ENCODE measurements around the gene NRG3. TPM values are rescaled to one million over a fixed set of nuclear protein-coding genes. Genes with fewer than 3 reads are reported as not detected.

The NRG3 gene
- total RNA-seq, 1 donor = not detected

DNA sequence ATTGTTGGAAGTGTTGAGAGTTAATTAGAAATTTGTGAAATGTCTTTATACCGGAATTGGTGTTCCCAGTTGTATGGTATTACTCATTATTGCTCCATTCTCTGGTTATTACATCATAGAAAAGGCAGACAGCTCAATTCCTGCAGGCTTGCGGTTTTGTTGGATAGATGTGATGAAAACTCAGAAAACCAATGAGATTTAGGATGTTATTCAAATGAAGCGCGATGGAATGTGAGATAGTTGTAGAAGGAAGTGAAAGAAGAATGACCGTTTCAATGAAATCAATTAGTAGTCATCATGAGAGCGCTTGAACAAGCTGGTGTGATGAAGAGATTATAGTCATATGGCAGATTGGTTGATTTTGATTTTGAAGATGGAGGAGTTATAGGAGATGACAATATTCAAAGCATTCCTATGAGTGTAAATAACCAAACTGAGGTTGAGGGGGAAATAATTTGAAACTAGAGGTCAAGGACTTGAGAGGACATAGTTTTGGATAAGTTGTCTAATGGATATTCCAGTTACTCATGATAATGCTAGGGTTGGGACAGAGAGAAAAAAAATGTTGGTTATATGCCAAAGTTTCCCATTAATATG, 991.5 kb downstream of the NRG3 start:
- no peak for DNase-seq (ENCODE audit: low read depth in 2 of 3, low spot score in 2 of 3)

DNA sequence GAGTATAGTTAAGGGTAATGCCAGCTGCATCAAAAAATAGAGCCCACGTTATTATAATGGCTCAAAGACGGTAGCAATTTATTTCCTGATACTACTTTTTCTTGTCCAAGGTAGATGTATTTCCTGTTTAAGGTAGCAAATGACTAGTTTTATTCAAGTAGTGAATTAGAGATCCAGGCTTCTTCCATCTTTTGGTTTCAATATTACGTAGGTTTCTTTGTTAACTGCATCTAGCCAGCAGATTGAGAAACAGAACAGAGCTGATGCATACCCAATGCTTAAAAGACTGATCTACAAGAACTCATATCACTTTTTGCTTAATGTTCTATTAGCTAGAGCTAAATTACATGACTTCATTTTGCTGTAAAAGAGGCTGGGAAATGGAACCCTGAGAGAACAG, 992.1 kb downstream of the NRG3 start:
- no peak for DNase-seq (ENCODE audit: low read depth in 2 of 3, low spot score in 2 of 3)

DNA sequence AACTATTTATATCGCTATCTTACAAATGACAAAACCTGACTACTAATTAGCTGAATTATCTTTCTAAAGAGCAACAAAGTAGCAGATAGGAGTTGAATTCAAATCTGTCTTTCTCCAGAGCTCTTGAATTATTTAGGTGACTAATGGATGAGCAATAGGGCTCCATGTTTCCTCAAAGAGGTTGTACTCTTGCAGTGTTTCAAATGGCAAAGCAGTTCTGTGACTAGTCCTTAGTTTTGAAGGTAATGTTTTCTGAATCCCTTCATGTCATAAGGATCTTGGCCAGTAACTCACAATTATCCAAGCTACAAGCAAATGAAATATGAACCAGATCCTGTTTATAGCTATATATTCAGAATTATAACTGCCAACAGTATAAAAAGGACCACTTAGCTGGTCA, 999.7 kb downstream of the NRG3 start:
- no peak for DNase-seq (ENCODE audit: low read depth in 2 of 3, low spot score in 2 of 3)

DNA sequence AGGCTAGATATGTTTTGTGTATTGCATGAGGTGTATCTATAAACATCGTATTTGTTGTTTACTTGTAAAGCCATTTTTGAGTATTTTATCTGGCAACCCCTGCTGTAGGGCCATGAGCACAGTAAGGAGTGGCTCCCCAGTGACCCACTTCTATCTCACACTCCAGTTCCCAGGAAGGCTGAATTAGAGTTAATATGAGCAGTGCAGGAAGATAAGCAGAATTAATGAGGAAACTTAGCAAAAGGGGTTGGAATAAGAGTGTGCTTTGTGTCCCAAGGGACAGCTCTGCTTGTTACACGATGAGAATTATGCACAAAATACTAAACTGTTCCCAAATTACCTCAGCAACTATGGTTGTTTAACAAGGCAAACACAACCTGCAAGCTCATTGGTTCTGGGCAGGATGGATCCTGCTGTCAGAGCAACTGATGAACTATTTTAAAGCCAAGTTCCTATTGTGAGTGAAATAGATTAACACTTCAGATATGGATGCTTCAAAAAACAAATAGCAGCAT, 1005.8 kb downstream of the NRG3 start:
- no peak for DNase-seq (ENCODE audit: low read depth in 2 of 3, low spot score in 2 of 3)

DNA sequence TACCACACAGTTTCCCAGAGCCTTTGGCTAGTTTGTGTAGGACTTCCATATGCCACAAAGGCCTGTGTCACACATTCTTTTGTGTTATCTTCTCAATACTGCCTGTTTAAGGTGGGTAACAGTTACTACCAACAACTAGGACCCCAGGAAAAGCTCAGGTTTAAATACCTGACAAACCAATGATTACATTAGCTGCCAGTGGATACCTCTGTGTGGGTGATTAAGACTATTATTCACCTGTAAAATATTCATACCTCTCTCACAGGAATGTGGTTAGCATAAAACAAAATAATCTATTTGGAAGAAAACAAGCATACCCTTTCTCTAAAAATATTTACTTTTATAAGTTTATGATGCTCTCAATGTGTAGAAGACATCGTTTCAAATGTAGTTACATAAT, 1007.7 kb downstream of the NRG3 start:
- no peak for DNase-seq (ENCODE audit: low read depth in 2 of 3, low spot score in 2 of 3)

DNA sequence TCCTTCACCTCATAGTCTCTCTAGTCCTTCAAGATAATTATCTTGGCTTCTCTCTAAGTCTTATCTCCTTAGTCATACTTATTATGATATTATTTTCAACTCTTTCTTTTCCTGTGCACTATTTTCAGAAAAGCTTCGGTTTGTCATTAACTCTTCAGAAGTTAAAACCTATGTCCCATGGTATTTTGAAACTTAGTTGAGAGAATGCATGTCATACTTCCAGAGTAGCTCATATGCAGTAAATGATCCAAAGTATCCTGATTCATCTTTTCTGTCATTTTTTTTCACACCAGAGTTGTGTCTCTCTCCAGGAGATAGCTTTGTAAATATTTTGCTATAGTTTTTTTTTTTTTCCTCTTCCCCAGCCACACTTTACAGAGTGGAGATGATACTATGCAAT, 1008.6 kb downstream of the NRG3 start:
- DNase-seq (ENCODE audit: low read depth in 2 of 3, low spot score in 2 of 3) = no peak

DNA sequence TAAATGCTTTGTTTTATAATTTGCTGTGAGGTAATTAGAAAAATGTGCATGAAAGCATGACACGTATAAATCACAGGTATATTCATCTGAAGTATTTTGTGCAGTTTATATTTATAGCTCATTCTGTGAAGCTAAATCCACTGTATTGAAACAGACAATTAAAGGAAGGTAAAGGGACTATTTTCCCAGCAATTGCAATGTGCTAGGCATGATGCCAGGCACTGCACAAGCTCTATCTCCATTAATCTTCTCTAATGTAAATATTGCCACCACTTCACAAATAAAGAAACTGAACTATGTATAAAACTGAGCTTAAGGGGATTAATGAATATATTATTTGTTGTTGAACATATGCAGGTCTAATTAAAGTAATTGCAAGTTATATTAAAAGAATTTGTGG, 1012.5 kb downstream of the NRG3 start:
- DNase-seq (ENCODE audit: low read depth in 2 of 3, low spot score in 2 of 3) = no peak

DNA sequence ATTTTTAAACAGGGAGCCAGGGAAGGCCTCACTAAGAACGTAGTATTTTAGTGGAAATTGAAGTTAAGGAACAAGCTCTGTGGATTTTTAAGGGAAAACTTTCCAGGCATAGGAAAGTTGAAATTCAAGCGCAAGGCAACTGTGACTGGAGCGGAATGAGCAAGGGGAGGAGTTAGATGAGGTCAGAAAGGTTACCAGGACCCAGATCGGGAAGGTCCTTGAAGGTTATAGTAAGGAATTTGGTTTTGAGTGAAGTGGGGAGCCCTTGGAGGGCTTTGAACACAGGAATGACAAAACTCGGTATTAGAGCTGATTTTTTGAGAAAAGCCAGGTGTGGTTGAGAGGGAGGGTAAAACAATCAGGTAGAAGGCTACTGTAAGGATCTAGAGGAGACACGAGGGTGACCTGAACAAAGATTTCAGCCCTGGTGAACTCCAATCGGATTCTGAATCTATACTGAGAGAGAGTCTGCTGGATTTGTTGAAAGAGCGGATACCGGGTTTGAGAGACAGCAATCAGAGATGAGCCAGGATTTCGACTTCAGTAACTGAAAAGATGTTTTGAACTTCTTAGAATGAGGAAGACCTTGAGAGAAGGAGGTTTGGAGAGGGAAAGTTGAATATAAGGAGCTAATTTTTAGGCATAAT, 1013.9 kb downstream of the NRG3 start:
- no peak for DNase-seq (ENCODE audit: low read depth in 2 of 3, low spot score in 2 of 3)

DNA sequence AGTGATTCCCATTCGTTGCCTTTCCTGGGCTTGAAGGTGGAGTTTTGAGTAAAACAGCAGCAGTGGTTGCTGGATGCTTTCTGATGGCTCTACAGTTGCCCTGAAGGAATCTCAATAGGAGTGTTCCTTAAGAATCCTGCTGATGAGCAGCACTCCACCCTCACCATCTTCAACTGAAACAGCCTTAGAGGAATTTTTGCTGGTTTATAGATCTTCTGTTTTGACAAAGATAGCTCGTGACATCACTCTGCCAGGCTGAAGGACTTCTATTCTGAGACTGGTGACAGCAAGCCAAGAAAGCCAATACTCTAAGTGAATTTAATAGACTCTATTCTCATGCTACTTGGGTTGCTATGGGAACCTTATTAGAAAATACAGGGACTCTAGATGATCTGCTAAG, 1014.7 kb downstream of the NRG3 start:
- no peak for DNase-seq (ENCODE audit: low read depth in 2 of 3, low spot score in 2 of 3)

DNA sequence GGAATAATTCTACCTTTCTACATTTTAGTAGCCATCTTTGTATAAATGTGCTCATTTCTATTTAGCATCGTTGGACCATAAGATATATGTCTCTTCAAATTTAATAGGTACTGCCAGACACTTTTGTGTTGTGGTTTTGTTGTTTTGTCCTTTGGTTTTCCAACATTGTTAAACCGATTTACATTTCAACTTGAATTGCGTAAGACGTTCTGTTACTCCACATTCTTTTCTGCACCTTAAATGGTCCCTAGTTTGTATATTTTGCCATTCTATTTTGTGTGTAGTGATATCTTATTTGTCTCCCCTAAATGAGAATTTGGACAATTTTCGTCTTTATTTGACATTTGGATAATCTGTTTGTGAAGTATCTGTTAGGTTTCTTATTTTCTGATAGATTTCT, 1015.6 kb downstream of the NRG3 start:
- no peak for DNase-seq (ENCODE audit: low read depth in 2 of 3, low spot score in 2 of 3)

DNA sequence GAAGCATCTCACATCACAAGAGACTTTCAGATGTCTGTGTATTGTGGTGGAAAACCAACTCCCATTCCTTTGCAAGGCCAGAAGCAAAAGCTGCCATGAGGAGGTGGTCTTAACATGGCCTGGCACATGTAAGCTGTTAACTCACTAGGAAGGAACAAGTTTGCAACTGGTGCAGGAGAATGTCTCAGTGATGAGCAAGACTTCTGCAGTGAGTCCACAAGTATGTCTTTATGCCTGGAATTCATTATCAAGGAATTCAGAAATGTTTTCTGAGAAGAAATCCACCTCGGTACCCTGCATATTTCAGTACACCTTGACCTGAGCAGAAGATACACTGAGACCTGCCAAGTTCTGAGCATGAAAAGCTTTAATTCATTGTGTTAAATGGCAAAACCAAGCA, 1033.1 kb downstream of the NRG3 start:
- DNase-seq (ENCODE audit: low read depth in 2 of 3, low spot score in 2 of 3) = no peak

DNA sequence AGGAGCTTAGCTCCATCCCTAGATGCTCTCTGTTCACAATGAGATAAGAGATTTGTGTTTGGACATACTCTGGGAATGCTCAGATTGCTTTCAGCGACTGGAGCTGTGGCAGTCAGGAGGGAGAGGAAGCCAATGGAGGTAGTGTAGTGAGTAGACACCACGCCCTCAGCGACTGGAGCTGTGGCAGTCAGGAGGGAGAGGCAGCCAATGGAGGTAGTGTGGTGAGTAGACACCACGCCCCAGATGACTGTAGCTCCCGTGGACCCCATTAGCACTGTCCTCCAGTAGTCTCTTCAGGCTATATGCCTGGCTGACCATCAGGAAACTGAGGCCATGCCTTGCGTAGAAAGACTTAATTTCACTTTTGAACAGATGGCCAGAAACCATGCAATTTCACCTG, 1033.8 kb downstream of the NRG3 start:
- DNase-seq (ENCODE audit: low read depth in 2 of 3, low spot score in 2 of 3) = no peak

DNA sequence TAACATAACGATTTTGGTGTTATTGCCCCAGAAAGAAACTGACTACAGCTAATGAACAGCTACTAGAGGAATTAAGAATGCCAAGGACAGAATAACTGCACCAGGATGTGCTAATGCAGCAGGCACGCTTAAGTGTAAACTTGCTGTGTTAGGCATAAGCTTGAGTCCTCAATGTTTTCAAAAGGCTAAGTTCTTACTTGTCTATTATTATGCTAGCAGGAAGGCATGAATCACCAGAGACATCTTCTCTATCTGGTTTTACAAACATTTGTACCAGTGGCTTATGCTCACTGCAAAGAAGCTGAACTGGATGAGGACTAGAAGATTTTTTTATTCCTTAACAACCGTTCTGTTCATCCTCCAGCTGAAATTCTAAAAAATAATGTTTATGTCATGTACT, 1035.3 kb downstream of the NRG3 start:
- DNase-seq (ENCODE audit: low read depth in 2 of 3, low spot score in 2 of 3) = no peak

DNA sequence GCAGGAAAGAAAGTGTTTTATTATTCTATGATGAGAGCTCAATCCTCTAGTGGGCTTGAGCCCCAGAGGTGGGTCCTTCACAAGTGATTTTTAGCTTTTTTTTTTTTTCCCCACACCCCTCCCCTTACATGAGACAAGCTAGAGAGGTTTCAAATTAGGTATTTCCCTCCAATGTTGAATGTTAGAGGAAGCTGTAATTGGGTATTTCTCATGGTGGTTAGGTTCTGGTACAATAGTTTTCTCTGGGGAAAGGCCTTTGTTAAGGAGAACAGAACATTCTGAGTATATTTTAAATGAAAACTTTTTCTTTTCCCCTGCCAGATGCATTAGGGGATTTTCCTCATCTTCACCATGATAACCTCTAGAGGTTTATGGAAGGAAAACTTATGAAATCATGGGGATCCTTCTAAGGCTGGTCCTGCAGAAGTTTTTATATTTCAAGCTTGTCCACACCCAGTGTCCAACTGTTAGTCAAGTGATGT, 1039.7 kb downstream of the NRG3 start:
- DNase-seq (ENCODE audit: low read depth in 2 of 3, low spot score in 2 of 3) = no peak

DNA sequence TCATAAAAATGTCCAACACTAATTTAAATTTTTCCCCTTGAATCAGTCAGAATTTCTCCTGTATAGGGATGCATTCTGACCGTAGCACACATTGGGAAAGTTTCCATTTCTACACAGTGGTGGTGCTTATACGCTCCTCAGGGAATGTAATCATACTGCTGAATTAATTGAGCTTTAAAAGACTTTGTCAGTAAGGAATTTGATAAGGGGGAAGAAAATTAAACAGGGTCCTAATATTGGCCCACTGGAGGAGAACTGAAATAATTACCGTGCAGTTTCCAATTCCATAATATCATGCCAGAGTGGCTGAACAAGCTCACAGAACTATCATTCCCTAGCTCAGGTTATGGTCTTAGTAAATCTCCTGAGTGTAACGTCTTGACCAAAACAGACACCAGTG, 1041.9 kb downstream of the NRG3 start:
- DNase-seq (ENCODE audit: low read depth in 2 of 3, low spot score in 2 of 3) = no peak

DNA sequence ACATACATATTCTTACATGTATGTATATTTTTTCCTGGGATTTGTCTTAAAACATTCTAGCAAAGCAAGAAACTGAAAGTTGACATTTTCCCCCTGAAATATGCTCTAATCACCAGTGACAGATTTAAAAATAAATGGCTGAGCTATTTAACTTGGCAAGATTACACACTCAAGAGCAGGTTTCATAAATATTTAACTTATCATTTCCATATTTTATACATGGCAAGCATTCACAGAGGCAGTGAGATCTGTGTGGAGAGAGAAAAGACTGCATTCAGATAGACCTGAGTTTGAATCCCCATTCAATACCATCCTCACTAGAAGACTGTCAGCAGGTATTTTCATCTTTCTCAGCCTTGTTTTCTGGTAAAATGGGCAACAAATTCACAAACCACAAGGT, 1043.0 kb downstream of the NRG3 start:
- DNase-seq (ENCODE audit: low read depth in 2 of 3, low spot score in 2 of 3) = no peak

DNA sequence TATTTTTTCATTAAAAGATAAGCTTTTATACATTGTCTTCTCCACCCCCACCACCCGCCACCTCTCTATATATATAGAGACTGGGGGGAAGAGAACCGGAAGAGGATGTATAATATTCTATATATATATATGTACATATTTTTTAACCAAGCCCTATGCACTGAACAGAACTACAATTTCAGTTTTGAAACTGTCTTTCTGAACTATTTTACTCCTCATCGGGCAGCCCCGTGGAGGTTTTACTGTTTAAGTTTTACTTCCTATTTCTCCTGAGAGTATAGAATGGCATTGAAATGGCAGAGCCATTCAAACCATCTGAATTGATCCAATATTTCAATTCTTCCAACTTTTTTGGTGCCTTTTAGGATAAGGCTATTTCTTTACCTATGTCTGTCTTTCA, 1047.1 kb downstream of the NRG3 start:
- DNase-seq (ENCODE audit: low read depth in 2 of 3, low spot score in 2 of 3) = no peak

DNA sequence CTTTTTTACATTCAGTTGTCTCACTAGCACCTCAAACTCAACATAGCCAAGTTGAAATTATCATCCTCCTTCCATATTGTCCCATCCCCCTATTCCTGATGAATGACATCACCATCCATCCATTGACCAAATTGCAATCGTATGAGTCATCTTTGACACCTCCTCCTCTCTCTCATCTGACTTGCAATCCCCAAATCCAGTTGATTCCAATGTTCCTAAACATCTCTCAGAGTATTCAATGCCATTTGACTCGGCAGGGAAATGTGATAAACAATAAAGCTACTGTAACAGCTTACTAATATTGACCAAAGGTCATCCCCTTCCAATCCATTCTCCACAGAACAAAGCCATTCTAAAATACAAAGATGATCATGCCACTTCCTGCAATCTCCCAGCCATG, 1047.8 kb downstream of the NRG3 start:
- DNase-seq (ENCODE audit: low read depth in 2 of 3, low spot score in 2 of 3) = no peak

DNA sequence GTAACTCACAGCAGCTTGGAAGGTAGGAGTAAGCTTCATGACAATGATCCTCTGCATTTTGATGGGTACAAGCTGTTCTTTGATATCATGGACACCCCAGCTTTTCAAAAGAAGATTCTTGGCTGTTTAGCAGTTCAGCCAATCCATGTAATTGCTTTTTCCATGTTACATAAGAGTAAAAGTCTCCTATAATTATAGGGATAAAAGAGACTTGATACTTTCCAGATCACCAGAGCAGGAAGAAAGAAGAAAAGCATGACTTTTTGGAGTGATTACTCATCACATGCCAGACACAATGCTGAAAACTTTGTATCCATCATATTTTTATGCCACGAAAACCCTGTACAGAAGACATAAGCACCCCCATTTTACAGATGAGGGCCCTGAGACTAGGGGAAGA, 1049.7 kb downstream of the NRG3 start:
- DNase-seq (ENCODE audit: low read depth in 2 of 3, low spot score in 2 of 3) = no peak

DNA sequence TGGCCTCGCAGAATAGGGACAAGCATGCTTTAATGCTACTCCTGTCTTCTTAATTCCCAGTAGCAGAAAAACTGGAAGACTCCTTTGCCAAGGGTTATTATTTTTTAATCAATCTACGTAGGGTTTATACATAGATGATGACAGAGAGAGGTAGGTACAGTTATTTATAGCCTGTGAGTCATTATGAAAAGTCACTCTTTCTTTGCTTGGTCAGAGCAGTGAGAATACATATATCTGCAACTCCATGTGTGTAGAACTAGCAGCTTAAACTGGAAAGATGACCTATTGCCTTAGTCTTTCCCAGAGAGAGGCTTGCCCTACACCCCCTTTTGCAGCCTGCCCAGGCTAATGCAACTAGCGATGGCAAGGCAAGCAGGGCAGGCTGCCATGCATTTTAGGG, 1050.6 kb downstream of the NRG3 start:
- DNase-seq (ENCODE audit: low read depth in 2 of 3, low spot score in 2 of 3) = no peak

DNA sequence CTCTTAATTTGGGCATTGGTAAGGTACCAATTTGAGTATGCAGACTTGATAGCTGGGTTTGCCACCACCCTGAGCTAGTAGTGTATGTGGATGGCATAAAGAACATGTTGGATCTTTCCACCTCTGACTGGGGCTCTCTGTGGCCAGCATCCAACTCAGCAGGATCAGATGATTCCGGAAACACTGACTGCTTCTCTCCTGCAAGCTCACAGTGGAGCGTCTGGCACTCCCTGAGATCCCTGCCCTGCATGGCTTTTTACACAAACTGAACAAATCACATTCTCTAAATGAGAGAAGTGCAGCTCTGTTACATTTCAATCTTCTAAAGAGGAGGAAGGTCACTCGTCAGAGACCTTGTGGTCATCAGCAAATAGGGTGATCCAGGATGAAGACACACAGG, 1057.5 kb downstream of the NRG3 start:
- no peak for DNase-seq (ENCODE audit: low read depth in 2 of 3, low spot score in 2 of 3)

DNA sequence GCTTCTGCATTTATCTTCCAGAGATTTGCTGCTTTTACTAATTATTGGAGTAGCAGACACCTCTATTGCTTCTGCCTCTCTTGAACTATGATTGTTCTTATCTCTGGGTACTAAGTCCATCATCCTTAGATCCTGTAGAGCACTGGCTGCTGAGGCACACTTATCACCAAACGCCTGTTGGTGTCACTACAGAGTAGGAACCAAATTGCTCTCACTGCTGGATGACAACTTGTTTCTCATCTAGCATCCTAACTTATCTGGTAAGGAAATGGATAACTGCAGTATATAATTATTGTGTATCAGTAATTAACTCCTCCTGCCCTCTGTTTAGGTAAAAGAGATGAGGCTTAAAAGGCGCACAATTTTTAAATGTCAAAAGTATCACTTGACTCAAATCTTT, 1059.4 kb downstream of the NRG3 start:
- DNase-seq (ENCODE audit: low read depth in 2 of 3, low spot score in 2 of 3) = no peak

DNA sequence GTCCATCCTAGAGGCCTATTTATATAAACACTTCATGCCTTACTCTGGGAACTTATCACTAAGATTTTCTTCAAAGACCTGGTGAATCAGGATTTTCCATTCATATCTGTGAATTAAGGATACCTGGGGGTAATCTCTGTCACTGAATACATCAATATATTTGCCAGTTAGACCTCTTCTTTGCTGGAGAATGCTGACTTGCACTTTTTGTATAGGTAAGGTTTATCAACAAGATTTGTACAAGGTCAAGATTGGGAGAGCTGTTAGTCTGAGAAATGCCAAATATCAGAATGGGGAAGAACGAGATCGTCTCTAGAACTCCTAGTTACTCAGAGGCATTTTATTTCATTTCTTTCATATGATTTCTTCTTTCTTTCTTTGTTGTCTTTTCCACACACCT, 1060.0 kb downstream of the NRG3 start:
- DNase-seq (ENCODE audit: low read depth in 2 of 3, low spot score in 2 of 3) = no peak

Data from hematopoietic multipotent progenitor cell (in vitro differentiated cells).